A549 (cell line): Measurements from ENCODE around the gene PECR. TPM values are rescaled to one million over a fixed set of nuclear protein-coding genes. Genes with fewer than 3 reads are reported as not detected.

Source experiments
- ATAC-seq, 2 experiments: fragments of 200-7000 bp in 1 of 2; fragments of >200 bp in 1 of 2; cut with Nextera tagmentation in 1 of 2; cut with Tn5 transposase in 1 of 2; 3 replicates each; pipeline versions ENCODE4 v1.8.0 to v1.9.1; 2018 to 2020; ENCODE audit warnings: mild to moderate bottlenecking in 1 of 2, moderate library complexity in 1 of 2
- CTCF ChIA-PET: fragments of 300-600 bp; sonication (Branson Sonifier 250); formaldehyde crosslinking; extraction: SDS; loops from one replicate; lab custom pipeline; 2021; ENCODE audit warnings: antibody characterized with exemption, inconsistent platforms; lab: Yijun Ruan, JAX
- POLR2A ChIA-PET: fragments of 350-600 bp; formaldehyde crosslinking; extraction: SDS; loops from one replicate; lab custom pipeline; 2021; ENCODE audit warnings: antibody characterized with exemption, inconsistent platforms; lab: Yijun Ruan, JAX
- DNase-seq, 2 experiments: peaks; one replicate each; pipeline versions ENCODE4 v3.0.0 to v3.0.0-alpha.2; 2011 to 2016; ENCODE audit warnings: low read depth in 1 of 2, low spot score in 1 of 2
- FAIRE-seq: peaks from 2 replicates; lab custom pipeline; 2011; peaks lifted over from hg19 to GRCh38; lab: Jason Lieb, UNC
- H3K27ac ChIP-seq, 2 experiments: fragments of >200 bp; sonication (Bioruptor Twin); formaldehyde crosslinking; 3 replicates each; pipeline ENCODE4 v1.5.1; 2016 to 2017
- H3K4me1 ChIP-seq: fragments of >200 bp; sonication (Bioruptor Twin); formaldehyde crosslinking; 3 replicates; pipeline ENCODE4 v1.6.1; 2016
- H3K4me2 ChIP-seq: fragments of >200 bp; sonication (Bioruptor Twin); formaldehyde crosslinking; 3 replicates; pipeline ENCODE4 v1.6.1; 2016
- H3K4me3 ChIP-seq: fragments of >200 bp; sonication (Bioruptor Twin); formaldehyde crosslinking; 3 replicates; pipeline ENCODE4 v1.5.1; 2016
- H3K9me3 ChIP-seq: fragments of >200 bp; sonication (Bioruptor Twin); formaldehyde crosslinking; 3 replicates; pipeline ENCODE4 v1.6.1; 2016
- BCL3 ChIP-seq: fragments of >200 bp; sonication (Bioruptor Twin); formaldehyde crosslinking; IDR thresholded peaks from 3 replicates; pipeline ENCODE4 v1.6.1; 2016
- BHLHE40 ChIP-seq: IDR thresholded peaks from 2 replicates; pipeline ENCODE4 v1.6.1; 2012; ENCODE audit warnings: low read depth, low read length, inconsistent platforms
- CBX2 ChIP-seq: fragments of 200-600 bp; sonication (generic); IDR thresholded peaks from 2 replicates; pipeline ENCODE4 v1.6.1; 2016; ENCODE audit warnings: low read depth, mild to moderate bottlenecking, borderline replicate concordance
- CEBPB ChIP-seq, 2 experiments: fragments of >200 bp in 1 of 2; sonication (Bioruptor Twin) in 1 of 2; formaldehyde crosslinking in 1 of 2; IDR thresholded peaks; 2 replicates each; pipeline ENCODE4 v1.6.1; 2012 to 2016
- CTCF ChIP-seq: fragments of >200 bp; sonication (Bioruptor Twin); formaldehyde crosslinking; IDR thresholded peaks from 3 replicates; pipeline ENCODE4 v1.5.1; 2016
- EHF ChIP-seq: fragments of 250-450 bp; sonication (Bioruptor Pico); IDR thresholded peaks from 2 replicates; pipeline ENCODE4 v1.5.0; 2020; ENCODE audit warnings: mild to moderate bottlenecking
- EHMT2 ChIP-seq: fragments of 200-600 bp; sonication (generic); IDR thresholded peaks from 2 replicates; pipeline ENCODE4 v1.6.1; 2016; ENCODE audit warnings: antibody characterized with exemption, low read depth, mild to moderate bottlenecking, moderate library complexity
- EP300 ChIP-seq, 2 experiments: fragments of >200 bp; sonication (Bioruptor Twin); formaldehyde crosslinking; IDR thresholded peaks; 2 replicates in 1 of 2; 3 replicates in 1 of 2; pipeline ENCODE4 v1.6.1; 2016 to 2017
- ESRRA ChIP-seq: fragments of 150-350 bp; IDR thresholded peaks from 2 replicates; pipeline ENCODE4 v1.6.1; 2014; ENCODE audit warnings: mild to moderate bottlenecking, low read length, borderline replicate concordance
- FOSB ChIP-seq: fragments of 250-450 bp; sonication (Bioruptor Pico); IDR thresholded peaks from 2 replicates; pipeline ENCODE4 v1.5.0; 2020; ENCODE audit warnings: mild to moderate bottlenecking, moderate library complexity
- HOXA7 ChIP-seq: fragments of 250-450 bp; sonication (Bioruptor Pico); IDR thresholded peaks from 2 replicates; pipeline ENCODE4 v1.5.0; 2020; ENCODE audit warnings: mild to moderate bottlenecking, moderate library complexity
- HOXB5 ChIP-seq: fragments of 250-450 bp; sonication (Bioruptor Pico); IDR thresholded peaks from 2 replicates; pipeline ENCODE4 v1.5.0; 2020; ENCODE audit warnings: mild to moderate bottlenecking, moderate library complexity
- NPAS2 ChIP-seq: fragments of 250-450 bp; sonication (Bioruptor Pico); IDR thresholded peaks from 2 replicates; pipeline ENCODE4 v1.8.0; 2022; ENCODE audit warnings: mild to moderate bottlenecking, moderate library complexity, borderline replicate concordance
- POLR2AphosphoS2 ChIP-seq: conservative IDR thresholded peaks from 2 replicates; pipeline ENCODE4 v1.6.1; 2012; ENCODE audit warnings: low read length, improper control_type of control experiment, inconsistent platforms
- RAD21 ChIP-seq, 2 experiments: fragments of >200 bp in 1 of 2; sonication (Bioruptor Twin) in 1 of 2; formaldehyde crosslinking in 1 of 2; IDR thresholded peaks in 1 of 2; conservative IDR thresholded peaks in 1 of 2; 2 replicates in 1 of 2; 3 replicates in 1 of 2; pipeline ENCODE4 v1.6.1; 2012 to 2018; ENCODE audit warnings: inconsistent platforms in 1 of 2
- RCOR1 ChIP-seq: fragments of 150-350 bp; IDR thresholded peaks from 2 replicates; pipeline ENCODE4 v1.6.1; 2014; ENCODE audit warnings: antibody characterized with exemption, low read length, low read depth
- REST ChIP-seq: fragments of 200-600 bp; sonication (generic); IDR thresholded peaks from 2 replicates; pipeline ENCODE4 v1.6.1; 2016; ENCODE audit warnings: antibody characterized with exemption, mild to moderate bottlenecking, moderate library complexity
- RFX5 ChIP-seq: fragments of 450-650 bp; IDR thresholded peaks from 2 replicates; pipeline ENCODE4 v1.7.1; 2014; ENCODE audit warnings: antibody characterized with exemption, mild to moderate bottlenecking, moderate library complexity
- SREBF2 ChIP-seq: fragments of 450-650 bp; IDR thresholded peaks from 2 replicates; pipeline ENCODE4 v1.6.1; 2014; ENCODE audit warnings: mild to moderate bottlenecking, moderate library complexity
- TP53 ChIP-seq: fragments of 250-450 bp; sonication (Bioruptor Pico); IDR thresholded peaks from 2 replicates; pipeline ENCODE4 v1.5.0; 2021; ENCODE audit warnings: mild to moderate bottlenecking, moderate library complexity
- ZSCAN20 ChIP-seq: fragments of 250-450 bp; sonication (Bioruptor Pico); IDR thresholded peaks from 2 replicates; pipeline ENCODE4 v1.8.0; 2022; ENCODE audit warnings: mild to moderate bottlenecking, moderate library complexity
- WGBS: methylation state at CpG from one replicate; pipeline ENCODE4 v1.1.6; 2017; ENCODE audit errors: missing lambda C conversion rate; 5-methylcytosine and 5-hydroxymethylcytosine counted together
- polyA plus RNA-seq, 4 experiments: library from polyadenylated mRNA; depleted of rRNA in 3 of 4; stranded (reverse); fragments of >200 nt; fragmentation: RNase III in 1 of 4; extraction: RNeasy Plus Mini Kit Qiagen cat#74134 plus additional on column Dnase treatment in 1 of 4; gene quantifications; 2 replicates in 3 of 4; 3 replicates in 1 of 4; pipeline ENCODE4 v1.2.3, GENCODE V29; 2011 to 2017
- TF ChIP-seq, protein P1 (sequence below): fragments of 250-450 bp; sonication (Bioruptor Pico); IDR thresholded peaks from 2 replicates; pipeline ENCODE4 v1.5.0; 2021; ENCODE audit warnings: mild to moderate bottlenecking, moderate library complexity, borderline replicate concordance
- TF ChIP-seq, protein P2 (sequence below): IDR thresholded peaks from 2 replicates; pipeline ENCODE4 v1.6.1; 2012

PECR gene
- polyA plus RNA-seq, 2 of the 4 experiments (the other 2 are of a cell fraction), result 16.8 to 39.9 TPM

DNA sequence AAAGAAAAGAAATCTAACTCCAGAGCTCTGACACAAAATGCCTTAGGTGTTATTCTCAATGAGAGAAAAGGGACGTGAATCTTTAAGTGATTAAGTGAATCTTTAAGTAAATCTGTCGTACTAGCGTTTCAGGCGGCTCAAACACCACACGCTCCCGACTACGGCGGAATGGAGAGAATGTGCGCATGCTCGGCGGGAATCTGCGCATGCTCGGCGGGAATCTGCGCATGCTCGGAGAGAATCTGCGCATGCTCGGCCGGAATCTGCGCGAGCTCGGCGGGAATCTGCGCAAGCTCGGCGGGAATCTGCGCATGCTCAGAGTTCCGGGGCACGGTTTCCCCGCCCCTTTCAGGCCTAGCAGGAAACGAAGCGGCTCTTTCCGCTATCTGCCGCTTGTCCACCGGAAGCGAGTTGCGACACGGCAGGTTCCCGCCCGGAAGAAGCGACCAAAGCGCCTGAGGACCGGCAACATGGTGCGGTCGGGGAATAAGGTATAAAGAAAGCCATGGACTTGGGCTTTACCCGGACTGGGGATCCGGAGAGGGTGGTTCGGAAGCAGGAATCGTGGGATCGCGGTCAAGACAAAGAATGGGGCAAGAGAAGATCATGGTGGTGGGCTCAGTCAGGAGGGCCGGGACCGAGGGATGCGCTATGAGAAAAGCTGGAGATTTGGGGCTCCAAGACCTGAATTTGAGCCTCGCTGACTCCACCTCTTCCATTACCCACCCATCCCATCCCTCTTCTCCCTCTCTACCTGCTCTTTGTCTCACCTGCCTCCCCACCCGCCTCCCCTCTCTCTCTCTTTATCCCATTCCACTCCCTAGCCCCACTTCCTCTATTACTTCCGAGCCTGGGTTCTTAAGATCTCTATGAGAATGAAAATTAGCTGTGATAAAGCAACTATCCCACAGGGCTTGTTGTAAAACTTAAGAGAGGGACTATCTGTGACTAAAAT, 27.6 kb upstream of the PECR start, which contains the start of gene XRCC5 (continued):
- TF ChIP-seq REST, result no peak
- TF ChIP-seq, protein P1, sequence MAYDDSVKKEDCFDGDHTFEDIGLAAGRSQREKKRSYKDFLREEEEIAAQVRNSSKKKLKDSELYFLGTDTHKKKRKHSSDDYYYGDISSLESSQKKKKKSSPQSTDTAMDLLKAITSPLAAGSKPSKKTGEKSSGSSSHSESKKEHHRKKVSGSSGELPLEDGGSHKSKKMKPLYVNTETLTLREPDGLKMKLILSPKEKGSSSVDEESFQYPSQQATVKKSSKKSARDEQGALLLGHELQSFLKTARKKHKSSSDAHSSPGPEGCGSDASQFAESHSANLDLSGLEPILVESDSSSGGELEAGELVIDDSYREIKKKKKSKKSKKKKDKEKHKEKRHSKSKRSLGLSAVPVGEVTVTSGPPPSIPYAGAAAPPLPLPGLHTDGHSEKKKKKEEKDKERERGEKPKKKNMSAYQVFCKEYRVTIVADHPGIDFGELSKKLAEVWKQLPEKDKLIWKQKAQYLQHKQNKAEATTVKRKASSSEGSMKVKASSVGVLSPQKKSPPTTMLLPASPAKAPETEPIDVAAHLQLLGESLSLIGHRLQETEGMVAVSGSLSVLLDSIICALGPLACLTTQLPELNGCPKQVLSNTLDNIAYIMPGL, result no peak
- TF ChIP-seq BHLHE40, result no peak
- no peak for TF ChIP-seq FOSB
- TF ChIP-seq NPAS2, result no peak
- TF ChIP-seq EHF, result no peak
- TF ChIP-seq SREBF2, result no peak
- no peak for TF ChIP-seq RCOR1
- TF ChIP-seq, protein P2, sequence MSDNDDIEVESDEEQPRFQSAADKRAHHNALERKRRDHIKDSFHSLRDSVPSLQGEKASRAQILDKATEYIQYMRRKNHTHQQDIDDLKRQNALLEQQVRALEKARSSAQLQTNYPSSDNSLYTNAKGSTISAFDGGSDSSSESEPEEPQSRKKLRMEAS, result peak; percentile 94
- TF ChIP-seq, all 56 proteins: peak for 10

GRCh38 chr2:216108310-216108966, 26.8 kb upstream of the PECR start:
- ATAC-seq, result no peak
- TF ChIP-seq BHLHE40, result no peak
- no peak for TF ChIP-seq CEBPB (IDR thresholded peaks at IDR 0.05)
- TF ChIP-seq CTCF, result no peak
- no peak for TF ChIP-seq ESRRA
- no peak for TF ChIP-seq EHMT2
- TF ChIP-seq RFX5, result no peak
- TF ChIP-seq BCL3, result no peak
- TF ChIP-seq, protein P1, result no peak
- TF ChIP-seq CBX2, result no peak
- no peak for TF ChIP-seq HOXB5 (CRISPR knock-in tag)
- TF ChIP-seq TP53 (CRISPR knock-in tag), result no peak
- TF ChIP-seq EP300 (IDR thresholded peaks at IDR 0.05), result no peak
- TF ChIP-seq ZSCAN20 (CRISPR knock-in tag), result no peak
- no peak for TF ChIP-seq POLR2AphosphoS2
- TF ChIP-seq RAD21 (conservative IDR thresholded peaks at IDR 0.05 in 1 of 2, IDR thresholded peaks at IDR 0.05 in 1 of 2), result no peak
- no peak for TF ChIP-seq NPAS2
- TF ChIP-seq HOXA7, result no peak
- TF ChIP-seq, all 56 proteins: peak for 0
- no peak for DNase-seq
- ChIA-PET CTCF (interaction anchor here (1.1 to 1.6 kb wide), 4 partner anchors 19 to 74 kb away, joined by 3 to 4 read pairs (median 4); no protein-coding TSS in a partner anchor), POLR2A (interaction anchor here (1.2 to 1.8 kb wide), 2 partner anchors 27 to 390 kb away, joined by 5 to 10 read pairs; partner anchors contain the start of genes PECR, RPL37A and TMEM169)
- WGBS, result 67% methylated on average over 6 of the region's 6 CpGs
- Histone ChIP-seq H3K27ac (peak overlapping the region; percentile 74 to 93), H3K4me3 (peak overlapping the region; percentile 34), H3K9me3 (no peaks in the 10 kb centered on the region), H3K4me2 (peak overlapping the region; percentile 77), H3K4me1 (peaks cover 18% of the 10 kb centered on the region; the same call in 2 of the 3 replicates)
- no peak for FAIRE-seq
